ENCODE results near the gene SATL1. TPM values are rescaled to one million over a fixed set of nuclear protein-coding genes. Genes with fewer than 3 reads are reported as not detected.

SATL1 gene
- total RNA-seq, 1 donor from 2014 or later = not detected

GRCh38 chrX:85111347-85111746 is 132.2 kb downstream of the SATL1 start:
- Mint-ChIP-seq H3K4me1 (ENCODE audit: low read depth) (no peaks in the 10 kb centered on the region), H3K36me3 (ENCODE audit: low read depth) (no peaks in the 10 kb centered on the region), H3K27me3 (ENCODE audit: low read depth) (peaks cover 7% of the 10 kb centered on the region), H3K9me3 (ENCODE audit: low read depth) (no peaks in the 10 kb centered on the region), H3K4me3 (ENCODE audit: unreplicated experiment) (no peak overlapping the region), H3K27ac (ENCODE audit: unreplicated experiment) (no peak overlapping the region)
- no peak for DNase-seq (ENCODE audit: low spot score)
- peak; percentile 91 for TF ChIP-seq CTCF (IDR thresholded peaks at IDR 0.05)

- DNase-seq (ENCODE audit: low spot score) = no peak
- Mint-ChIP-seq H3K27me3 (ENCODE audit: low read depth) (peaks cover 4% of the 10 kb centered on the region), H3K27ac (ENCODE audit: unreplicated experiment) (no peak overlapping the region), H3K9me3 (ENCODE audit: low read depth) (no peaks in the 10 kb centered on the region), H3K36me3 (ENCODE audit: low read depth) (no peaks in the 10 kb centered on the region), H3K4me1 (ENCODE audit: low read depth) (no peaks in the 10 kb centered on the region), H3K4me3 (ENCODE audit: unreplicated experiment) (no peak overlapping the region)
- peak; percentile 67 for TF ChIP-seq CTCF (IDR thresholded peaks at IDR 0.05)
Measured at GRCh38 chrX:85109235-85109634, 134.3 kb downstream of the SATL1 start.

DNA sequence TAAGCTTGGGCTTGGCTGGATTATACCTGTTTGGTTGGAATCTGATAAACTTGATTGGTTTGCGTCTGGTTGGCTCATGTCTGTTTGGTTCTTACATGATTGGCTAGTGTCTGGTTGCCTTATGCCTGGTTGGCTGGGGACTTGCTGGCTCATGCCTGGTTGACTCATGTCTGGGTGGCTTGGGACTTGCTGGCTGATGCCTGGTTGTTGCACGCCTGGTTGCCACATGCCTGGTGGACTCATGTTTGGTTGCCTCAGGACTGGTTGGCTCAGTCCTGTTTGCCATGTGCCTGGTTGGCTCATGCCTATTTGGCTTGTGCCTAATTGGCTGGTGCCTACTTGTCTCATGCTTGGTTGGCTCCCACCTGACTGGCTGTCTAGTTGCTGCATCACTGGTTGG is 135.4 kb downstream of the SATL1 start:
- DNase-seq (ENCODE audit: low spot score) = no peak
- H3K4me1 Mint-ChIP-seq (ENCODE audit: low read depth) = no peaks in the 10 kb centered on the region
- H3K4me3 Mint-ChIP-seq (ENCODE audit: unreplicated experiment) = no peak overlapping the region
- no peak for TF ChIP-seq CTCF (IDR thresholded peaks at IDR 0.05)
- H3K27me3 Mint-ChIP-seq (ENCODE audit: low read depth) = peaks cover 3% of the 10 kb centered on the region
- H3K27ac Mint-ChIP-seq (ENCODE audit: unreplicated experiment) = no peak overlapping the region
- H3K9me3 Mint-ChIP-seq (ENCODE audit: low read depth) = no peaks in the 10 kb centered on the region
- no peaks in the 10 kb centered on the region for H3K36me3 Mint-ChIP-seq (ENCODE audit: low read depth)

- H3K27ac Mint-ChIP-seq (ENCODE audit: unreplicated experiment) = no peak overlapping the region
- no peak for DNase-seq (ENCODE audit: low spot score)
- no peak for TF ChIP-seq CTCF (IDR thresholded peaks at IDR 0.05)
- H3K27me3 Mint-ChIP-seq (ENCODE audit: low read depth) = peaks cover 3% of the 10 kb centered on the region
- H3K9me3 Mint-ChIP-seq (ENCODE audit: low read depth) = no peaks in the 10 kb centered on the region
- no peaks in the 10 kb centered on the region for H3K4me1 Mint-ChIP-seq (ENCODE audit: low read depth)
- no peaks in the 10 kb centered on the region for H3K36me3 Mint-ChIP-seq (ENCODE audit: low read depth)
- no peak overlapping the region for H3K4me3 Mint-ChIP-seq (ENCODE audit: unreplicated experiment)
Measured at GRCh38 chrX:85107407-85107806, 136.2 kb downstream of the SATL1 start.

- no peaks in the 10 kb centered on the region for H3K4me1 Mint-ChIP-seq (ENCODE audit: low read depth)
- H3K27me3 Mint-ChIP-seq (ENCODE audit: low read depth) = no peaks in the 10 kb centered on the region
- TF ChIP-seq CTCF (IDR thresholded peaks at IDR 0.05) = no peak
- H3K4me3 Mint-ChIP-seq (ENCODE audit: unreplicated experiment) = no peak overlapping the region
- H3K36me3 Mint-ChIP-seq (ENCODE audit: low read depth) = peaks cover 8% of the 10 kb centered on the region
- no peak overlapping the region for H3K27ac Mint-ChIP-seq (ENCODE audit: unreplicated experiment)
- no peaks in the 10 kb centered on the region for H3K9me3 Mint-ChIP-seq (ENCODE audit: low read depth)
- DNase-seq (ENCODE audit: low spot score) = no peak
Measured at GRCh38 chrX:85089321-85089840, 154.2 kb downstream of the SATL1 start.

Data from chondrocyte (in vitro differentiated cells).